CD8-positive, alpha-beta memory T cell (primary cell): ENCODE data around the gene GJA3. TPM values are rescaled to one million over a fixed set of nuclear protein-coding genes. Genes with fewer than 3 reads are reported as not detected.

Experiments
- CTCF ChIA-PET: fragments of 350-600 bp; sonication (Branson Sonifier 250); formaldehyde crosslinking; loops from one replicate; lab custom pipeline; 2021; ENCODE audit warnings: antibody characterized with exemption; lab: Charles Lee
- POLR2A ChIA-PET: fragments of 350-600 bp; sonication (Branson Sonifier 250); formaldehyde crosslinking; loops from one replicate; lab custom pipeline; 2021; ENCODE audit warnings: antibody characterized with exemption; lab: Charles Lee
- DNase-seq, 5 donors: peaks; one replicate each; pipeline versions ENCODE4 v3.0.0 to v3.0.0-alpha.2; 2020 to 2022; ENCODE audit warnings: mixed read lengths in 1 of 5
- H3K27ac ChIP-seq: one replicate; pipeline ENCODE4 v1.7.0; 2013; ENCODE audit warnings: low read depth, mild to moderate bottlenecking, low read length, moderate library complexity
- H3K27me3 ChIP-seq: 2 replicates; pipeline ENCODE4 v1.7.0; 2013; ENCODE audit warnings: low read length, mild to moderate bottlenecking; ENCODE audit not compliant: insufficient read depth, poor library complexity, severe bottlenecking
- H3K36me3 ChIP-seq: 2 replicates; pipeline ENCODE4 v1.7.0; 2013; ENCODE audit warnings: mild to moderate bottlenecking, low read length, moderate library complexity; ENCODE audit not compliant: insufficient read depth
- H3K4me1 ChIP-seq: 2 replicates; pipeline ENCODE4 v1.7.0; 2013; ENCODE audit warnings: mild to moderate bottlenecking, low read length, moderate library complexity; ENCODE audit not compliant: insufficient read depth
- H3K4me3 ChIP-seq: 2 replicates; pipeline ENCODE4 v1.7.0; 2013; ENCODE audit warnings: mild to moderate bottlenecking, low read length
- H3K9me3 ChIP-seq: 2 replicates; pipeline ENCODE4 v1.7.0; 2013; ENCODE audit warnings: mild to moderate bottlenecking, low read length
- H3K27ac Mint-ChIP-seq, 8 donors: one replicate each; pipeline ENCODE4 v1.8.0; 2020 to 2021; ENCODE audit warnings: mixed read lengths in 8 of 8, mild to moderate bottlenecking in 6 of 8, inconsistent platforms in 3 of 8, moderate library complexity in 3 of 8
- H3K27me3 Mint-ChIP-seq, 2 donors: one replicate each; pipeline ENCODE4 v1.8.0; 2020 to 2021; ENCODE audit warnings: mixed read lengths in 2 of 2, mild to moderate bottlenecking in 1 of 2, moderate library complexity in 1 of 2
- H3K36me3 Mint-ChIP-seq, 3 donors: one replicate each; pipeline ENCODE4 v1.8.0; 2020 to 2021; ENCODE audit warnings: mixed read lengths in 3 of 3, inconsistent platforms in 1 of 3, mild to moderate bottlenecking in 1 of 3
- H3K4me1 Mint-ChIP-seq, 3 donors: one replicate each; pipeline ENCODE4 v1.8.0; 2020 to 2021; ENCODE audit warnings: mixed read lengths in 3 of 3, inconsistent platforms in 1 of 3, mild to moderate bottlenecking in 1 of 3
- H3K4me3 Mint-ChIP-seq, 7 donors: one replicate each; pipeline ENCODE4 v1.8.0; 2020 to 2021; ENCODE audit warnings: mixed read lengths in 7 of 7, mild to moderate bottlenecking in 6 of 7, moderate library complexity in 4 of 7, inconsistent platforms in 2 of 7
- H3K9me3 Mint-ChIP-seq, 5 donors: one replicate each; pipeline ENCODE4 v1.8.0; 2020 to 2022; ENCODE audit warnings: mixed read lengths in 5 of 5, mild to moderate bottlenecking in 3 of 5, moderate library complexity in 2 of 5, inconsistent platforms in 1 of 5
- polyA plus RNA-seq: library from polyadenylated mRNA; unstranded; fragments of 300-500 nt; fragmentation: Illumina TruSeq; gene quantifications from one replicate; pipeline ENCODE4 v1.2.3, GENCODE V29; 2021
- total RNA-seq, 2 experiments: library from RNA; stranded (reverse); gene quantifications; one replicate each; pipeline ENCODE4 v1.2.3, GENCODE V29; 2021

GJA3 gene
- total and polyA plus RNA-seq, 3 experiments from 2014 or later: 0.09 to 1.0 (median 0.85) TPM

DNA sequence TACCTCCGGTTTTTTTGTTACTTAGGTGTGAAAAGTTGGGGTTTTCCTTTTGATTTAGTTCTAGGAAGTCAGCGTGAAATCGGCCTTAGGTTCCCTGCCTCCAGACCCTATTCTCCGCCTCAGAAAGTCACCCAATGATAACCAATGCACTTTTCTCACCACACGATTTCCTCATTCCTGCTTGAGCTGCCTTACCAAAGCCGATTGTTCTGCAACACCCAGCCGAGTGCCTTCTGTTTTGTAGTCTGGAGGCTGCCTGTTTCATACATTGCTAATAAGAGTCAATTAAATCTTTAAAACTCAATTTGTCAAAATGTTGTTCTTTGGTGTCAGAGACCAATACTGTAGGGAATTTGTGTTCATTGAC lies 39.7 kb downstream of the GJA3 start:
- Mint-ChIP-seq H3K4me3 (peak overlapping the region; percentile 84 to 92 (median 88)), H3K27ac (peak overlapping the region in 7 of 8 donors; percentile 21 to 97 (median 86)), H3K4me1 (peaks cover 20 to 22% (median 22%) of the 10 kb centered on the region in 3 donors), H3K9me3 (no peaks in the 10 kb centered on the region), H3K36me3 (peaks cover 0 to 1% (median 0%) of the 10 kb centered on the region in 3 donors), H3K27me3 (peaks cover 8 to 19% of the 10 kb centered on the region in 2 donors)
- no peaks in the 10 kb centered on the region for H3K27me3 ChIP-seq
- ChIA-PET CTCF (no interaction called here), POLR2A (interaction anchor here (0.6 kb wide), 1 partner anchor 30 kb away, joined by 3 read pairs; no protein-coding TSS in a partner anchor)
- peak overlapping the region; percentile 32 for H3K4me3 ChIP-seq
- no peaks in the 10 kb centered on the region for H3K9me3 ChIP-seq
- H3K27ac ChIP-seq: peak overlapping the region; percentile 38
- DNase-seq: no peak
- H3K4me1 ChIP-seq: peaks cover 9% of the 10 kb centered on the region
- no peaks in the 10 kb centered on the region for H3K36me3 ChIP-seq

DNA sequence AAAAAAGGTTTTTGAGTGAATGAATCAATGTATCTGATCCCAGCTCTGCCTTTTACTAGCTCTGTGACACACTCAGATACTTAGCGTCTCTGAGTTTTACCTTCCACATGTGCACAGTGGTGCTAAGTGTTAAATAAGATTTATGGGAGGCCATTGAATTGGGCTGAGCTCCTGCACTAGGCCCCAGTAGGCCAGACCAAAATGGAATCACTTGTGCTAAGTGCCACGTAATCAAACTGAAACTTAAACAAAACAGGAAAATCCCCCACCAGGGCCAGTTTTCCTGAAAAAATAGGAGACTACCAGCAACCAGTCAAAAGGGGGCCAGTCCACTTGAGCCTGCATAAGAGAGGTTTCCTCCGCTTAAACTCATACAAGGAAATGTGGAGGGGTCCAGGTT lies 40.9 kb downstream of the GJA3 start:
- H3K36me3 Mint-ChIP-seq: peaks cover 0 to 1% (median 0%) of the 10 kb centered on the region in 3 donors
- H3K9me3 ChIP-seq: no peaks in the 10 kb centered on the region
- H3K4me3 Mint-ChIP-seq: peak overlapping the region; percentile 84 to 92 (median 88)
- no peaks in the 10 kb centered on the region for H3K36me3 ChIP-seq
- H3K4me1 Mint-ChIP-seq: peaks cover 20 to 22% (median 22%) of the 10 kb centered on the region in 3 donors
- ChIA-PET CTCF (interaction anchor here (0.9 to 1.4 kb wide), 2 partner anchors 9 to 78 kb away, joined by 3 read pairs; no protein-coding TSS in a partner anchor), POLR2A (interaction anchor here (1.2 to 1.7 kb wide), 2 partner anchors 8 to 40 kb away, joined by 4 to 6 read pairs; no protein-coding TSS in a partner anchor)
- H3K27ac Mint-ChIP-seq: peak overlapping the region; percentile 4 to 97 (median 84)
- no peaks in the 10 kb centered on the region for H3K27me3 ChIP-seq
- no peaks in the 10 kb centered on the region for H3K9me3 Mint-ChIP-seq
- peak overlapping the region; percentile 26 for H3K27ac ChIP-seq
- H3K4me1 ChIP-seq: peaks cover 9% of the 10 kb centered on the region
- DNase-seq: no peak
- peaks cover 6 to 10% of the 10 kb centered on the region in 2 donors for H3K27me3 Mint-ChIP-seq
- peak overlapping the region; percentile 32 for H3K4me3 ChIP-seq

DNA sequence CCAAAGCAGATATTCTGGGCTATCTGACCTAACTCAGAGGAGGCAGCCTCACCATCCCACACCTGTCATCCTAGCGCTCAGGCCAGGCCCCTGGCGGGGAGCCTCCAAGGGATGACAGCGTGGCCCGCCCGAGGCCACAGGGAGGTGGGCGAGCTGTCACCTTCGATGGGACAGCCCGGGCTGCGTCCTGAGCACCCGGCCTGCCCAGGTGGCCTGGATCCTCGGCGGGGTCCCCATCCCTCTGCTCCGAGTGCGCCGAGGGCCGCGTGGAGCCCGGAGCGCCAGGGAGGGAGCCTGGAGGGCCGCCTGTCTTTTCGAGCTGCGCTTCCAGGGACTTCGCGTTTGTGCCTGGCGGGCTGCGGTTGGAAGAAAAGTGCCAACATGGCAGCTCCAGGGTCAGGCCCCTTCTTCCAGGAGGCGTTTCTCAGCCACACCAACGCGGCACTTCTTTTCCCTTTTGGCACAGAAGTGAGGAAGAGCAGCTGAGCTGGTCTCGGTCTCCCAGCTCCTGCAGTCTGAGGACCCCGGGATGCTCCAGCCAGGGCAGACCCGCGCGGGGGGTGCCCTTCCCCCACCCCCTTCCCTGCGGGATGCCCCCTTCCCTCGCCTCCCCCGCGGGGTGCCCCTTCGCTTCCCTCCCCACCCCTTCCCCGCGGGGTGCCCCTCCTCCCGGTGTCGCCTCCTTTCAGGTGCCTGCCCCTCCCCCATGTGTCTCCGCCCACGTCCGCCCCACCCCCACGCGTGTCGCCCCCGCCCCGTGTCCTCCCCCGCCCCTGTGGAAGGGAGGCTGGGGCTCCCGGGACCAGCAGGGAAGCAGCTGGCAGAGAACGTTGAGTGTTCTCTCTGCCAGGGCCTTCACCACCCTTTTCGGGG lies 42.3 kb downstream of the GJA3 start:
- peak in 4 of 5 donors; percentile 11 to 55 (median 28) for DNase-seq
- H3K9me3 Mint-ChIP-seq: no peaks in the 10 kb centered on the region
- Histone ChIP-seq H3K4me1 (peaks cover 9% of the 10 kb centered on the region), H3K27ac (no peak overlapping the region), H3K4me3 (peak overlapping the region; percentile 60), H3K9me3 (no peaks in the 10 kb centered on the region), H3K27me3 (no peaks in the 10 kb centered on the region), H3K36me3 (no peaks in the 10 kb centered on the region)
- H3K27me3 Mint-ChIP-seq: peaks cover 0 to 3% of the 10 kb centered on the region in 2 donors
- H3K36me3 Mint-ChIP-seq: peaks cover 0 to 1% (median 0%) of the 10 kb centered on the region in 3 donors
- peaks cover 20 to 22% (median 22%) of the 10 kb centered on the region in 3 donors for H3K4me1 Mint-ChIP-seq
- ChIA-PET POLR2A (interaction anchor here (1.2 to 1.7 kb wide), 2 partner anchors 9 to 42 kb away, joined by 4 to 6 read pairs; no protein-coding TSS in a partner anchor), CTCF (interaction anchor here (0.8 to 4.1 kb wide), 4 partner anchors 9 to 336 kb away, joined by 3 to 32 read pairs (median 3); partner anchors contain the start of gene PSPC1)
- H3K4me3 Mint-ChIP-seq: peak overlapping the region; percentile 85 to 92 (median 89)
- H3K27ac Mint-ChIP-seq: peak overlapping the region in 6 of 8 donors; percentile 20 to 97 (median 86)

DNA sequence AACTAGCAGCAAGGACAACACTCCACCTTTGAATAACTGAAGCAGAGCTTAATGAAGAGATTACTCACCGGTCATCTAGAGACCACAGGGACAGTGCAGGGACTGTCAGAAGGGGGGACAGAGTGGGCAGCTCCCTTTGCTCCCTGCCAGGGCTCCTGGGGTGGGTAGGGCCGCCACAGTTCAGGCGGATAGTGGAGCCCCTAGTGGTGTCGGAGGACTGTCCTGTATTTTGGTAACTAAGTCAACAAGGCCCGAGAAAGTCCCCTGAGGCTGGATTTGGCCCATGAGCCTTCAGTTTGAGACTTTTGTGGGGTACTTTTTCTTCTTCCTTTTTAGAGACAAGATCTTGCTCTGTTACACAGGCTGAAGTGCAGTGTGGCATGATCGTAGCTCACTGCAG lies 44.6 kb downstream of the GJA3 start:
- POLR2A ChIA-PET: no interaction called here
- CTCF ChIA-PET: interaction anchor here (4.1 kb wide), 1 partner anchor 12 kb away, joined by 32 read pairs; no protein-coding TSS in a partner anchor

DNA sequence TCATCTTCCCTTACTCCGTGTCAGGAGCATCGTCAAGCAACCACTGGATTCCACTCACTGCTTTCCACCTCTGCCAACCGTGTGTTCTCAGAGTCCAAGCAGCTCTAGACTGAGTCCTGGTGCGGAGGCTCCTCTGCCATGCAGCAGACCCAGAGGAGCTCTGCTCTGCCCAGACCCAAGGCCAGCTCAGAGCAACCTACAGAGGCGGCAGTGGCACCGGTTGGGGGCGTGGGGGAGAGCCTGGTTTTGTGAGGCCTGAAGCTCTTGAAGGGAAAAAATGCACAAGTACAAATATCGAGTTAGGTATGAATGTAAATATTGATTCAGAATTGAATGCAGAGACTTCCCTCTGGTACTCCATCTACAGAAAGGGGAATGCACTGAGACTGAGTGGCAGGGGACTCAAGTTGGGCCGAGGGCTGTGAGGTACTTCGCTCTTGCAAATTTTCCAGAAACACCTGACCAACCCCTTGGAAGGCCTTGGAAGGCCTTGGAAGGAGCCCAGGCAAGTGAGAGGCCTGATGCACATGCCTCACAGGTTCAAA lies 46.7 kb downstream of the GJA3 start:
- Mint-ChIP-seq H3K36me3 (no peaks in the 10 kb centered on the region), H3K27ac (no peak overlapping the region), H3K9me3 (no peaks in the 10 kb centered on the region), H3K4me3 (no peak overlapping the region), H3K27me3 (peaks cover 0 to 1% of the 10 kb centered on the region in 2 donors), H3K4me1 (peaks cover 2% of the 10 kb centered on the region in 3 donors)
- no peaks in the 10 kb centered on the region for H3K27me3 ChIP-seq
- no peak for DNase-seq
- ChIA-PET POLR2A (no interaction called here), CTCF (interaction anchor here (2.3 kb wide), 1 partner anchor 13 kb away, joined by 9 read pairs; no protein-coding TSS in a partner anchor)
- no peak overlapping the region for H3K27ac ChIP-seq
- H3K4me3 ChIP-seq: no peak overlapping the region
- no peaks in the 10 kb centered on the region for H3K4me1 ChIP-seq
- no peaks in the 10 kb centered on the region for H3K9me3 ChIP-seq
- no peaks in the 10 kb centered on the region for H3K36me3 ChIP-seq

More for the DNA sequence above, 44.6 kb downstream of the GJA3 start:
- Mint-ChIP-seq H3K4me3 (peak overlapping the region in 2 of 7 donors; percentile 42 to 78), H3K9me3 (no peaks in the 10 kb centered on the region), H3K36me3 (peaks cover 0 to 1% (median 0%) of the 10 kb centered on the region in 3 donors), H3K27me3 (peaks cover 0 to under 1% of the 10 kb centered on the region in 2 donors), H3K4me1 (peaks cover 18 to 20% (median 20%) of the 10 kb centered on the region in 3 donors), H3K27ac (peak overlapping the region in 2 of 8 donors; percentile 7 to 22)
- Histone ChIP-seq H3K9me3 (no peaks in the 10 kb centered on the region), H3K36me3 (no peaks in the 10 kb centered on the region), H3K27ac (no peak overlapping the region), H3K4me1 (peaks cover 9% of the 10 kb centered on the region), H3K4me3 (no peak overlapping the region), H3K27me3 (no peaks in the 10 kb centered on the region)
- no peak for DNase-seq

DNA sequence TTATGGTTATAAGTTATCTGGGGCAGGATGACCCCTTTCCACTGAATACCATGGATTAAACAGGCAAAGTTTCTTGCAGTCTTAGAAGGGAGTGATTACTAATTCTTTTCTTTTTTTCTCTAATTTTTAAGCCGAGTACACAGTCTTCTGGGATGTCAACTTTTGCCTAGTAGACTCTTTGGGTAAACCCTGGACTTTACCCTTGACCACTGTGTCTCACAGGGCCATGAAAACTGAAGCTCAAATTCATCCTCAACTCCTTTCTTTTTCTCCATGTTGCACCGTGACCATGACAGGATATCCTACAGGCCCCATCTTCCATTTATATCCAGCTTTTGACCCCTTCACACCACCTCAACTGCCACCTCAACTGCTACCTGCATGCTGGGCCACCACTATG lies 51.8 kb downstream of the GJA3 start:
- no peaks in the 10 kb centered on the region for H3K9me3 Mint-ChIP-seq
- CTCF ChIA-PET: no interaction called here
- no peak for DNase-seq
- no peak overlapping the region for H3K4me3 Mint-ChIP-seq
- Histone ChIP-seq H3K27ac (no peak overlapping the region), H3K9me3 (no peaks in the 10 kb centered on the region), H3K36me3 (no peaks in the 10 kb centered on the region), H3K4me3 (no peak overlapping the region), H3K27me3 (peaks cover 9% of the 10 kb centered on the region), H3K4me1 (no peaks in the 10 kb centered on the region)
- H3K4me1 Mint-ChIP-seq: no peaks in the 10 kb centered on the region
- peaks cover 0 to 2% (median 0%) of the 10 kb centered on the region in 3 donors for H3K36me3 Mint-ChIP-seq
- H3K27ac Mint-ChIP-seq: no peak overlapping the region
- POLR2A ChIA-PET: no interaction called here
- peaks cover 13 to 36% of the 10 kb centered on the region in 2 donors for H3K27me3 Mint-ChIP-seq

DNA sequence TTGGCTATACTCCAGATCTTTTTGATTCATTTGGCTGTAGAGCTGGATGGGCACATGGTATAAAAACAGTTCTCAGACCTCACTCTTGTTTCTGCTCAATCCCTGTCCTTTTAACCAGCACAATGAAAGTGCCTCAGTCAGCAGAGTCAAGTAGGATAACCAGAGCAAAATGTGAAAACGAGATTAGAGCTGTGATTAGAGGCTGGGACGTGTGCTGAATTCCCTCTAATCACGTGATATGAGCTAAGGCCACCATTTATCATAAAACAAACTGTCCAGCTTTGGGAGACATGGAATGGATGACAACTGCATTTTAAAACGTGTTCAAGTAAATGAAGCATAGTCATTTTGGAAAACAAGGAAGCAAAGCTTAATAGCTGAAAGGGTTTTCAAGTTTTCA lies 54.1 kb downstream of the GJA3 start:
- ChIA-PET POLR2A (no interaction called here), CTCF (interaction anchor here (0.6 kb wide), 1 partner anchor 246 kb away, joined by 3 read pairs; no protein-coding TSS in a partner anchor)
- Mint-ChIP-seq H3K4me1 (no peaks in the 10 kb centered on the region), H3K27ac (no peak overlapping the region), H3K27me3 (peaks cover 24 to 54% of the 10 kb centered on the region in 2 donors), H3K4me3 (no peak overlapping the region), H3K36me3 (peaks cover 0 to 2% (median 0%) of the 10 kb centered on the region in 3 donors), H3K9me3 (no peaks in the 10 kb centered on the region)
- Histone ChIP-seq H3K4me3 (no peak overlapping the region), H3K27ac (no peak overlapping the region), H3K9me3 (no peaks in the 10 kb centered on the region), H3K36me3 (no peaks in the 10 kb centered on the region), H3K27me3 (peaks cover 18% of the 10 kb centered on the region), H3K4me1 (no peaks in the 10 kb centered on the region)
- DNase-seq: no peak
